Fibroblast of lung (primary cell): Measurements from ENCODE around the gene UPF1. TPM values are rescaled to one million over a fixed set of nuclear protein-coding genes. Genes with fewer than 3 reads are reported as not detected.

Source experiments
- DNase-seq, 2 donors: peaks; one replicate each; pipeline versions ENCODE4 v3.0.0 to v3.0.0-alpha.2; 2010; ENCODE audit warnings: low read depth in 2 of 2
- H2AFZ ChIP-seq: 2 replicates; pipeline ENCODE4 v1.5.1; 2012; ENCODE audit warnings: low read length, control low read depth, inconsistent platforms
- H3K27ac ChIP-seq: 2 replicates; pipeline ENCODE4 v1.5.1; 2011; ENCODE audit warnings: low read length, control low read depth; ENCODE audit not compliant: insufficient read depth
- H3K27me3 ChIP-seq: 2 replicates; pipeline ENCODE4 v1.5.1; 2011; ENCODE audit warnings: mild to moderate bottlenecking, low read length; ENCODE audit not compliant: control insufficient read depth, insufficient read depth
- H3K36me3 ChIP-seq: 2 replicates; pipeline ENCODE4 v1.5.1; 2011; ENCODE audit warnings: low read length; ENCODE audit not compliant: control insufficient read depth, insufficient read depth
- H3K4me1 ChIP-seq: 2 replicates; pipeline ENCODE4 v1.5.1; 2011; ENCODE audit warnings: low read length; ENCODE audit not compliant: control insufficient read depth, insufficient read depth; ENCODE audit errors: extremely low read depth
- H3K4me2 ChIP-seq: 2 replicates; pipeline ENCODE4 v1.5.1; 2011; ENCODE audit warnings: low read length, control low read depth; ENCODE audit not compliant: insufficient read depth; ENCODE audit errors: extremely low read depth
- H3K4me3 ChIP-seq, 4 experiments: fragments of 200-600 bp in 1 of 4; sonication (generic) in 1 of 4; replicated peaks in 1 of 4; 2 replicates each; pipeline ENCODE4 v1.5.1; 2011 to 2016; ENCODE audit warnings: low read length in 4 of 4, low read depth in 3 of 4, mild to moderate bottlenecking in 3 of 4, control low read depth in 2 of 4, inconsistent platforms in 1 of 4, mixed read lengths in 1 of 4; ENCODE audit not compliant: insufficient read depth in 1 of 4; ENCODE audit errors: control extremely low read depth in 1 of 4
- H3K79me2 ChIP-seq: 2 replicates; pipeline ENCODE4 v1.5.1; 2012; ENCODE audit warnings: mild to moderate bottlenecking, low read length, inconsistent platforms; ENCODE audit not compliant: control insufficient read depth, insufficient read depth
- H3K9ac ChIP-seq: 2 replicates; pipeline ENCODE4 v1.5.1; 2011; ENCODE audit warnings: mild to moderate bottlenecking, low read length, control low read depth; ENCODE audit not compliant: insufficient read depth
- H3K9me3 ChIP-seq: 2 replicates; pipeline ENCODE4 v1.5.1; 2012; ENCODE audit warnings: low read depth, low read length; ENCODE audit not compliant: control insufficient read depth, insufficient read depth
- H4K20me1 ChIP-seq: 2 replicates; pipeline ENCODE4 v1.5.1; 2011; ENCODE audit warnings: low read length; ENCODE audit not compliant: control insufficient read depth, insufficient read depth; ENCODE audit errors: extremely low read depth
- EZH2 ChIP-seq: IDR thresholded peaks from 2 replicates; pipeline ENCODE4 v1.5.1; 2012; ENCODE audit warnings: low read length, control low read depth, mild to moderate bottlenecking; ENCODE audit errors: missing control alignments
- polyA plus RNA-seq, 2 donors: library from polyadenylated mRNA; depleted of rRNA in 1 of 2; stranded (reverse) in 1 of 2; unstranded in 1 of 2; fragments of >200 nt; gene quantifications; 2 replicates each; pipeline ENCODE4 v1.2.1, GENCODE V29; 2011 to 2012; ENCODE audit warnings: missing spikeins in 1 of 2
- total RNA-seq: library from RNA; depleted of rRNA; stranded (reverse); fragments of >200 nt; gene quantifications from 2 replicates; pipeline ENCODE4 v1.2.1, GENCODE V29; 2014
- TF ChIP-seq, protein P1 (sequence below), 2 donors: IDR thresholded peaks in 1 of 2; conservative IDR thresholded peaks in 1 of 2; 1 replicate in 1 of 2; 2 replicates in 1 of 2; pipeline ENCODE4 v1.5.1; 2011 to 2012; ENCODE audit warnings: low read length in 2 of 2, control low read depth in 1 of 2, inconsistent platforms in 1 of 2, low read depth in 1 of 2, mild to moderate bottlenecking in 1 of 2

UPF1 gene
- total and polyA plus RNA-seq, 2 donors (not counting 1 experiment from before 2014, with no cell fraction given): 20.5 to 57.1 TPM

DNA sequence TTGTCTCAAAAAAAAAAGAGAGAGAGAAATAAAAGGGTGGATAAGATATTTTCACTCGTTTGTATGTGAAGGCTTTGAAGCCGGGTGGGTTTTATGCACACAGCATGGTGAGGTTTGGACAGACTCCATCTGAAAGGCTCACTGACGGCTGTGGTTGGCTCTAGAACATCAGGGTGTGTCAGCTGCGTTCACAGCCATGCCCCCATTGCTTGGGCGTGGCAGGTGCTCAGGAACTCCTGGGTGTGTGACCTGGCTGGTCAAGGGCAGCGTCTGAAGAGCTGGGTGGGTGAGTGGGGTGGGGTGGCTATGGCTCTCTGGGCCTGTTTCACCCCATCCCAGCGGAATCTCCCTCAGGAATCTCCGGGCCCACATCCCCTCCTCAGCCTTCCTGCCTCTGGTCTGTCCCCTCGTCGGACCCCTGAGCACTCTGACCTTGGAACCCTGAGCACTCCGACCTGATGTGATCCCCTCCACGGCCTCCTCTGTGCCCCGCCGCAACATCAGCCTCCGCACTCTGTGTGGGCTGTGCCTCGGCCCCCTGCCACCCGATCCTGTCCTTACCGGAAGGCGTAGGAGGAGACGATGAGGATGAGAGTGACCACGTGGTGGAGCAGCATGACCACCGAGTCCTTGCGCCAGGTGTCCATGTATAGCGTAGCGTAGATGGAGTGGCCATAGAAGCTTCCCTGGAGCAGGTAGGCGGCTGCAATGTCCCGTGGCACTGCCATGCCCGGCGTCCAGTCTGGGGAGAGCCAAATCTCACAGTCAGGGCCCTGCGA lies 52.0 kb downstream of the UPF1 start:
- no peak for DNase-seq
- no peaks in the 10 kb centered on the region for H3K9me3 ChIP-seq
- H3K4me2 ChIP-seq: no peak overlapping the region
- no peaks in the 10 kb centered on the region for H3K79me2 ChIP-seq
- TF ChIP-seq, protein P1, sequence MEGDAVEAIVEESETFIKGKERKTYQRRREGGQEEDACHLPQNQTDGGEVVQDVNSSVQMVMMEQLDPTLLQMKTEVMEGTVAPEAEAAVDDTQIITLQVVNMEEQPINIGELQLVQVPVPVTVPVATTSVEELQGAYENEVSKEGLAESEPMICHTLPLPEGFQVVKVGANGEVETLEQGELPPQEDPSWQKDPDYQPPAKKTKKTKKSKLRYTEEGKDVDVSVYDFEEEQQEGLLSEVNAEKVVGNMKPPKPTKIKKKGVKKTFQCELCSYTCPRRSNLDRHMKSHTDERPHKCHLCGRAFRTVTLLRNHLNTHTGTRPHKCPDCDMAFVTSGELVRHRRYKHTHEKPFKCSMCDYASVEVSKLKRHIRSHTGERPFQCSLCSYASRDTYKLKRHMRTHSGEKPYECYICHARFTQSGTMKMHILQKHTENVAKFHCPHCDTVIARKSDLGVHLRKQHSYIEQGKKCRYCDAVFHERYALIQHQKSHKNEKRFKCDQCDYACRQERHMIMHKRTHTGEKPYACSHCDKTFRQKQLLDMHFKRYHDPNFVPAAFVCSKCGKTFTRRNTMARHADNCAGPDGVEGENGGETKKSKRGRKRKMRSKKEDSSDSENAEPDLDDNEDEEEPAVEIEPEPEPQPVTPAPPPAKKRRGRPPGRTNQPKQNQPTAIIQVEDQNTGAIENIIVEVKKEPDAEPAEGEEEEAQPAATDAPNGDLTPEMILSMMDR (conservative IDR thresholded peaks at IDR 0.05 in 1 of 2, IDR thresholded peaks at IDR 0.05 in 1 of 2; ENCODE audit: low read depth in 1 of 2, low read length in 2 of 2): no peak
- no peak for TF ChIP-seq EZH2
- no peaks in the 10 kb centered on the region for H3K27me3 ChIP-seq
- H2AFZ ChIP-seq: no peak overlapping the region
- no peaks in the 10 kb centered on the region for H3K36me3 ChIP-seq
- H3K4me3 ChIP-seq: no peak overlapping the region
- no peak overlapping the region for H3K27ac ChIP-seq
- no peak overlapping the region for H3K9ac ChIP-seq
- H4K20me1 ChIP-seq: no peaks in the 10 kb centered on the region
- H3K4me1 ChIP-seq: no peaks in the 10 kb centered on the region

DNA sequence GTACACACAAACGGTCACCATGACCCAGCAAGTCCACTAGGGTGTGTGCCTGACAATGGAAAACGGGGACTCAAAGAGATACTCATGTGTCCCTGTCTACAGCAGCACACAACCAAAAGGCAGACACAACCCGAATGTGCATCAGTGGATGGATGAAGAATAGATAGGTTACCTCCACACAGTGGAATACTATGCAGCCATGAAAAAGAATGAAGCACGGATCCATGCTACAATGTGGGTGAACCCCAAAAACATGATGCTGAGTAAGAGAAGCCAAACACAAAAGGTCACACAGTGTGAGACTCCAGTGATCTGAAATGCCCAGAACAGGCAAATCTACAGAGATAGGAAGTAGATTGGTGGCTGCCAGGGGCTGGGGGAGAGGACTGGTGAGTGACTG lies 55.2 kb downstream of the UPF1 start:
- Histone ChIP-seq H4K20me1 (no peaks in the 10 kb centered on the region), H3K9me3 (no peaks in the 10 kb centered on the region), H3K4me3 (no peak overlapping the region), H3K9ac (no peak overlapping the region), H2AFZ (no peak overlapping the region), H3K4me1 (no peaks in the 10 kb centered on the region), H3K36me3 (no peaks in the 10 kb centered on the region), H3K79me2 (no peaks in the 10 kb centered on the region), H3K27me3 (no peaks in the 10 kb centered on the region), H3K4me2 (no peak overlapping the region), H3K27ac (no peak overlapping the region)
- no peak for DNase-seq
- no peak for TF ChIP-seq EZH2
- TF ChIP-seq, protein P1 (conservative IDR thresholded peaks at IDR 0.05 in 1 of 2, IDR thresholded peaks at IDR 0.05 in 1 of 2; ENCODE audit: low read depth in 1 of 2, low read length in 2 of 2): no peak

DNA sequence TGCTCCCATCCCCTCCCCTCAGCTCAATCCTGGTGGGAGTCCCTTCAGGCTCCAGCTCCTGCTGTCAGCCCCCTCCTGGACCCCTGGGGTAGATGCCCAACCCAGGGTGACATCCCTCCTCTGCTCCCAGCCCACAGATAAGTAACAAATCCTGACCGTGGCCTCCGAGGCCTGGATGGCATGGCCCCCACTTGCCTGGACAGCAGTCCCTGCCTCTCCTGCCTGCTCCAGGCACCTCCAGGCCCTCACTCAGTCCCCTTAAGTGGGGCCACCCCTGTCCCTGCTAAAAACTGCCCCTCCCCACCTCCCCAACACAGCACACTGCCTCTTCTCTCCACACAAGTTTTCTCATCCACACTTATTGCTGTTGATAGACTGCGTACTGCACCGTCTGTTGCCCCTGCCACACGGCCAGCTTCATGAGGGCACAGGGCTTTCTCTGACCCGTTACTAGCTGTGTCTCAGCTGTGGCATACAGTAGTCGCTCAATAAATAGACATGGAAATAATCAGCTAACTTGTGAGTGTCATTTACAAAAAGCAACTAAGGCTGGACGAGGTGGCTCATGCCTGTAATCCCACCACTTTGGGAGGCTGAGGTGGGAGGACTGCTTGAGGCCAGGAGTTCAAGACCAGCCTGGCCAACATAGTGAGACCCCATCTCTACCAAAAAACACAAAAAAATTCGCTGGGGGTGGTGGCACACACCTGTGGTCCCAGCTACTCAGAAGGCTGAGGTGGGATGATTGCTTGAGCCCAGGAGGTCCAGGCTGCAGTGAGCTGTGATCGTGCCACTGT lies 58.4 kb downstream of the UPF1 start:
- Histone ChIP-seq H3K4me3 (no peak overlapping the region), H3K27me3 (peaks cover 15% of the 10 kb centered on the region), H3K27ac (no peak overlapping the region), H4K20me1 (no peaks in the 10 kb centered on the region), H2AFZ (no peak overlapping the region), H3K36me3 (no peaks in the 10 kb centered on the region), H3K79me2 (no peaks in the 10 kb centered on the region), H3K9me3 (no peaks in the 10 kb centered on the region), H3K4me2 (no peak overlapping the region), H3K9ac (no peak overlapping the region), H3K4me1 (no peaks in the 10 kb centered on the region)
- DNase-seq: no peak
- no peak for TF ChIP-seq EZH2
- TF ChIP-seq, protein P1 (conservative IDR thresholded peaks at IDR 0.05 in 1 of 2, IDR thresholded peaks at IDR 0.05 in 1 of 2; ENCODE audit: low read depth in 1 of 2, low read length in 2 of 2): no peak
